GM18517 (cell line): ENCODE data around the gene LANCL3.
A peak's percentile ranks its signal among the peaks of the same experiment; 100 is the strongest.

Experiments
- ATAC-seq: cut with Tn5 transposase; IDR thresholded peaks from one replicate; pipeline ENCODE4 v1.9.1; 2021; ENCODE audit warnings: mild to moderate bottlenecking, moderate library complexity; ENCODE audit not compliant: unreplicated experiment

Gene LANCL3

GRCh38 chrX:37678574-37678973 lies 107.1 kb downstream of the LANCL3 start:
- ATAC-seq, result no peak

GRCh38 chrX:37679230-37679629 lies 107.8 kb downstream of the LANCL3 start:
- no peak for ATAC-seq

- no peak for ATAC-seq
Observed at GRCh38 chrX:37679888-37680287, 108.4 kb downstream of the LANCL3 start.

GRCh38 chrX:37684426-37684825 lies 113.0 kb downstream of the LANCL3 start:
- no peak for ATAC-seq

GRCh38 chrX:37684973-37685372 lies 113.5 kb downstream of the LANCL3 start:
- ATAC-seq, result no peak

- ATAC-seq, result no peak
Observed at GRCh38 chrX:37685381-37686359, 114.2 kb downstream of the LANCL3 start, which contains the start of gene XK. Gene XK, plus strand, starts transcription at chrX:37685791. Its CDS starts 171 bp downstream, at chrX:37685962.

GRCh38 chrX:37686369-37686995 lies 115.0 kb downstream of the LANCL3 start:
- ATAC-seq, result no peak

GRCh38 chrX:37686996-37687395 lies 115.5 kb downstream of the LANCL3 start:
- no peak for ATAC-seq

- ATAC-seq, result no peak
Observed at GRCh38 chrX:37690119-37690518, 118.7 kb downstream of the LANCL3 start.

- no peak for ATAC-seq
Observed at GRCh38 chrX:37692918-37693317, 121.5 kb downstream of the LANCL3 start.

- no peak for ATAC-seq
Observed at GRCh38 chrX:37697169-37697760, 125.8 kb downstream of the LANCL3 start.

GRCh38 chrX:37701588-37701987 lies 130.1 kb downstream of the LANCL3 start:
- ATAC-seq, result no peak

GRCh38 chrX:37711991-37712390 lies 140.5 kb downstream of the LANCL3 start:
- ATAC-seq, result no peak

- peak; percentile 51 for ATAC-seq
Observed at GRCh38 chrX:37712458-37712857, 141.0 kb downstream of the LANCL3 start.

GRCh38 chrX:37714479-37714878 lies 143.0 kb downstream of the LANCL3 start:
- no peak for ATAC-seq

GRCh38 chrX:37716602-37717001 lies 145.1 kb downstream of the LANCL3 start:
- no peak for ATAC-seq

- ATAC-seq, result no peak
Observed at GRCh38 chrX:37717708-37718107, 146.2 kb downstream of the LANCL3 start.

GRCh38 chrX:37722595-37722994 lies 151.1 kb downstream of the LANCL3 start:
- ATAC-seq, result no peak

- ATAC-seq, result no peak
Observed at GRCh38 chrX:37726346-37726745, 154.9 kb downstream of the LANCL3 start.
